ENCODE measurements around the gene OR6S1.
"Not testable (repeated sequence)": the region's sequence is repeated elsewhere in the genome, so short reads cannot be mapped to it uniquely, and the experiment has no call there.

OR6S1 gene

DNA sequence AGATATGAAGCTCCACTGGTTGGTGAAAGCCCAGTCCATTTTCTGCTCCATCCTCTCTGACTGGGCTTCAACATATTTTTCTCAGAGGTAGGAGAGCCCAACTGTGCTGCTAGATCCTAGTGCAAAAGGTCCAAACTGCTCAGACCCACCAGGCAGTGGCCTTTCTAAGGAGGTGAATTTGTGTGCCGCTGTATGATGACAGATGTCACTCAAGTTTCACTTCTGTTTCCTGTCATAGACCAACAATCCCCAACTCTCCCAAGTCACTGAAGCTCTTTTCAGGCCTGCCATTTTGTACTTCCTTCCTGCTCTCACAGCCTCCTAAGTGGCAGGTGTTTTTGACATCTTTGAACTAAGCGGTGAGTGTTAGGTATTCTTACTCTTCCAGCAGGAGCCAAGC, 26.5 kb upstream of the OR6S1 start:
- no peak for DNase-seq

DNA sequence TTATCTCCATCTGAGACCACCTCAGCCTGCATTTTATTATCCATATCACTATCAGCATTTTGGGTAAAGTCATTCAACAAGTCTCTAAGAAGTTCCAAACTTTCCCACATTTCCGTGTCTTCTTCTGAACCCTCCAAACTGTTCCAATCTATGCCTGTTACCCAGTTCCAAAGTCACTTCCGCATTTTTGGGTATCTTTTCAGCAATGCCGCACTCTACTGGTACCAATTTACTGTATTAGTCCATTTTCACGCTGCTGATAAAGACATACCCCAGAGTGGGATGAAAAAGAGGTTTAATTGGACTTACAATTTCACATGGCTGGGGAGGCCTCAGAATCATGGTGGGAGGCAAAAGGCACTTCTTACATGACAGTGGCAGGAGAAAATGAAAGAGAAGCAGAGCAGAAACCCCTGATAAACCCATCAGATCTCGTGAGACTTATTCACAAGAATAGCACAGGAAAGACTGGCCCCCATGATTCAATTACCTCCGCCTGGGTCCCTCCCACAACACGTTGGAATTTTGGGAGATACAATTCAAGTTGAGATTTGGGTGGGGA, 25.0 kb upstream of the OR6S1 start:
- DNase-seq: not testable (repeated sequence)

GRCh38 chr14:20662968-20663732, 21.7 kb upstream of the OR6S1 start:
- DNase-seq: peak; percentile 49

GRCh38 chr14:20661197-20661596, 19.7 kb upstream of the OR6S1 start:
- DNase-seq: no peak

- DNase-seq: no peak
Measured at GRCh38 chr14:20659813-20660395, 18.4 kb upstream of the OR6S1 start.

- DNase-seq: no peak
Measured at GRCh38 chr14:20659336-20659735, 17.8 kb upstream of the OR6S1 start.

DNA sequence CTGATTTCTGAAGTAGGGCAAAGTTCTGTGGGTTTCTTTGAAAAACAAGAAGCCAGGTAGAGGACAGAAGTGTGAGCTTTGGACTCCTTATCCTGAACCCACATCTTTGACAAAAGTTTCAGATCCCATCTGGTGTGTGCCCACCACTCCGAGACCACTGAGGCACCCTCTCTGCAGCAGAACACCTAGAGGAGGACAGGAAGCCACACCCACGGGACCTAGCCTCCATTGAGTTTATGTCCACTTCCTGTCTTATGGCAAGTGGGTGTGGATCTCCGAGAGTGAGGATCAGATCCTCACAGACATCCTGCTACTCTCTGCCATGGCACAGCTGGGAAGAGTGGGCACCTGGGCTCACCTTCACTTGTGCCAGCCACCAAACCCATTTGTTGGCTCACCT, 16.8 kb upstream of the OR6S1 start:
- no peak for DNase-seq

DNA sequence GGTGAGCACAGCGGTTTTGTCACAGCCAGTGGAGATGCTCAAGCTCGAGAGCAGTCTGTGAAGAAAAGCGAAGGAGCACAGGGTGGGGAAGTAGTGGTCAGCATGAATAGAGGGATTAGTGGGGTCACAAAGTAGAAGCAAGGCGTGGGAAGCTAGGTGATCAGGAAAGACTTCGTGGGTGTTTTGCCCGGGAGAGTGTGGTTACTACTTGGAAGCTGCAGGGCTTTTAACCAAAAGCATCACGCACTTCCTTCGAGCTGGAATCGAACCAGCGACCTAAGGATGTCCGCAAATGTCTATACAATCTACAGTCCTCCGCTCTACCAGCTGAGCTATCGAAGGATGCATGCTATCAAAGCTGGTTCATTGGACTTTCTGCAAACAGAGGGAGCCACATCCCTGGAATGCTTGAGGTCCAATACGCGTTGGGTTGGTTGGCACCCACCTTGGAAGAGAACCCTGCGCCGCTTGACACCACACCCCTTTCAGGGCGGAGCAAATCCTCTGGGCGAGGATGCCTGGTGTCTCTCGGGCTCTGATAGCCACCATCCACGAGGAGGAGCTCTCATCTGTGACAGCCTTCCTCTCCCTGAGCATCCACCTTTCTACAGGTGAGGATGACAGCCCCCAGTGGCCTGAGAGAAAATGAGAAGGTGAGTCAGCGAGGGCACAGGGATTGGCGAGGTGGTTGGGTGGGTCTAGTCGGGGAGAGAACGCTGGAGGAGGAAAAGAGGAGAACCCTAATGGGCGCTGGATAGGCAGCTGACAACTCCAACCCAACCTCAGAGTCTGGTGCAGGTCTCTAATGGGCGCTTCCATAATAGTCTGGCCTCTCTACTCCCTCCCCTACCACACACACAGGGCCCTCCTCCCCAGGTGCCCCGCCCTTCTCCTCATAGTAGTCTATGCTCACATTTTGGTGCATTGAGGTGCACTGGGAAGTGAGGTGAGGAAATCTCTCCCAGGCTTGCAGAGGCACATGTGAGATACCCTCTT, 16.0 kb upstream of the OR6S1 start:
- DNase-seq: no peak

GRCh38 chr14:20656274-20656673, 14.8 kb upstream of the OR6S1 start:
- DNase-seq: no peak

GRCh38 chr14:20655851-20656250, 14.4 kb upstream of the OR6S1 start:
- DNase-seq: no peak

DNA sequence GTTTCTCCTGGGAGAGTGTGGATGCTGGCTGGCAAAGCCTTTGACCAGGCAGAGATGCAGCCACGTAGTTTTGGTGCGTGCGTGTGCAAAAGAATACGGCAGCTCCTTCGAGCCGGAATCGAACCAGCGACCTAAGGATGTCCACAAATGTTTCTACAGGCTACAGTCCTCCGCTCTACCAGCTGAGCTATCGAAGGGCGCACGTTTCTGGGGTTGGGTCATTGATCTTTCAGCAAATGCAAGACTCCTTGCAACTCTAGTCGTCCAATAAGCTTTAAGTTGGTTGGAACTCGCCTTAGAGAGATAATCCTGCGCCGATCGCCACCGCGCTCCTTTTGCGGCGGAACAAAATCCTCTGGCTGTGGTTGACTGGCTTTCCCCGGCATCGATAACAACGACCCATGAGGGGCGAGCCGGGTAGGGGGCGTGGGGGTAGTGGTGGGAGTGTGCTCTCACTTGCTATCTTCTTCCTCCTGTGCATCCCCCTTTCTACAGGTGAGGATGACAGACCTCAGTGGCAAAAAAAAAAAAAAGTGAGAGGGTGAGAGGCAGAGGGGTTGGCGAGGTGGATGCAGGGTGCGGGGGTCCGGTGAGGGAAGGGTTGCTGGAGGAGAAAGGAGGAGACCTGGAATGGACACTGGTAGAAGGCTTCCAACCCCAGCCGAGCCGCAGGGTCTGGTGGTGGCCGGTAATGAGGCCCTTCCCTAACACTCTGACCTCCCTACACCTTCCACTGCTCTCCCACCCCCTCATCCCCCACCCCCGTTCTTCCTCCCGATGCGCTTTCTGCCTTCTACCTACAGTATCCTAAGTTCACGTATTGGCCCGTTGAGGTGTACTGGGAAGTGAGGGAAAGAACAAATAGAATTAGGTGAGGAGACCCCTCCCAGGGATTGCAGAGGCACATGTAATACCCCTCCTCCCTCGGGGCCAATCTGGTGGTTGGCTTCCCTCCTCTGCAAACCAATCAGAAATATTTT, 11.8 kb upstream of the OR6S1 start:
- DNase-seq: no peak

- DNase-seq: no peak
Measured at GRCh38 chr14:20645481-20645880, 4.0 kb upstream of the OR6S1 start.

DNA sequence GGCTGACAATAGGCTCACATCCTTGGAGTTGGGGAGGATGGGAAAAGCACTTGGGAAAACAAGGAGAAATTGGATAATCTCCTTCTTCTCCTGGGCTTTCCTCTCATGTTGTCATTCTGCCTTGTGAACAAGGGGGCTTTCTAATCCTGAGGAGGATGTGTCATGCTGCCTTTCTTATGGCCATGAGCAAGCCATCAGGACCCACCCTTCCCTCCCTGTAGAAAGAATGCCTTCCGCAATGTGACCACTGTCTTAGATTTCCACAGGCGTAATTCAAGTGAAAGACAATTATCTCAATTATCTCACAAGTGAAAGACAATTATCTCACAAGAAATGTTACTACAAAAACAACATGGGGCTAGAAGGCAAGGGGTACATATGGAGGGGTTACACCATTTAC, 3.0 kb upstream of the OR6S1 start:
- no peak for DNase-seq

DNA sequence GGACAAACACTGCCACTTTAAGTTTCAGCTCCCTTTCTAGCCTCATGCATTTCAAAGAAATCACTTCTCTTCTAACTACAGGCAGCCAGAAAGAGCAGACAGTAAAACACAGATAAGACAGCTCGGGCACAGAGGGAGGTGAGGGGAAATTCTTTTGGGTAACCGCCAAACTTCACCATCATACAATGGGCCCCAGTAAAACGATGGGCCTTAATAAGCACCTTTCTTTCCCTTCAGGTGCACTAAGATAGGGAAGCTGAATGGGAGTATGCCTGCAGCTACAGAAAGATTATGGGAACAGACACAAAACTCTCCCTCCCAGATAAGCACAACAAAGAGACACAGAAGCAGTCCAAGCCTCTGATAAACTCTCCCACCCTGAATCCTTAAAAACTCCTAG, 1.3 kb upstream of the OR6S1 start:
- not testable (repeated sequence) for DNase-seq

- DNase-seq: no peak
Measured at GRCh38 chr14:20642182-20642581, 691 bp upstream of the OR6S1 start.

DNA sequence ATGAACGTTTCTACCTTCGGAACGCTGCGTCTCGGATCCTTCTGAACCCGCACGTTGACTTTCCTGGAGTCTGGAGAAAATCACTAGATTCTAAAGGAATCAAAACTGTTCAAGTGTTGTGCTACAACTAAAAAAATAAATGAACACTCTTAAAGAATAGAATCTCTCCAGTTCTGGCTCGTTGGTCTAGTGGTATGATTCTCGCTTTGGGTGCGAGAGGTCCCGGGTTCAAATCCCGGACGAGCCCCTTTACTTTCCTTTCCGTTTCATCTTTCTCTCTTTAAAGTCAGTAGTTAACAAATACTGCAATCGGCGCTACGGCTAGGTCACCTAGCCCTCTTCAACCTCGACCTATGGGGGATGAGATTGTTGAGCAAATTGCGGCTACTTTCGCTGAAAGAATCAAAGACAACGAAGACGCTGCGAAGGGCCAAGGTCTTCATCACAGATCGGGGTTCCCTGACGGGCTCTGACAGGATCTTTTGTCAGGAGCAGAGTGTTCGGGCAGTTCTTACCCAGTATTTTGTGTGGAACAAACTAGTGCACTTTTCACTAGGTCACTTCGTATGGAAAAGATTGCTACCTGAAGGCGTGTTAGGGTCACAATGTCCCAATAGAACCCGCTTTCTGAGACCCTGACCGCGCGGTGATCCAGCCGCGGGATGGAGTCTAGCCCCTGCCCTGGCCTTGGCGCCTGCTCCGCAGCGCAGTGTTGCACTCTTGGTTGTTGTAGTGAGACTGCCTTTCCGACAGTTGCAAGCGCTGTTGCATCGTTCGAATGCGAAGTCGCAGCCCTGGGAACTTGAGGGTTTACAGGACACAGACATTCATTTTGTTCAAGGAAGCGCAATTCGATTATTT, 8.4 kb downstream of the OR6S1 start:
- DNase-seq: peak; percentile 64

DNA sequence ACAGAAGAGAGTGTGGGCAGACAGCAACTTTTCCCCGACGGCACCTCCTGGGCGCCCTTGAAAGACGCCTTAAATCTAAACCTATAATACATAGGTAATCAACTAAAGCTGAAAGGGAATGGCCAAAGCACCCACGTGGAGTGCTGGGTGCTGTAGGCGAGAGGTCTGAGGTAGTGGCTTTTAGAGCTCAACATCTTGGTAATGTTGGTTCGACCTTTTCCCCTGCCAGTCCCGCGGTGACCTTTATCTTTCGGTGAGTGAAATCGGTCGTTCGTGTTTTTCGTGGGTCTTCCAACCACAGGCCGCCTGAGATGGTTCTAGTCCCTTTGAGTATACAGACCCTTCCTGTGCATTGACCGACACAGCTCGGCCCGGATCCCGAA, 9.1 kb downstream of the OR6S1 start:
- DNase-seq: no peak

GRCh38 chr14:20631880-20632389, 9.6 kb downstream of the OR6S1 start:
- no peak for DNase-seq

DNA sequence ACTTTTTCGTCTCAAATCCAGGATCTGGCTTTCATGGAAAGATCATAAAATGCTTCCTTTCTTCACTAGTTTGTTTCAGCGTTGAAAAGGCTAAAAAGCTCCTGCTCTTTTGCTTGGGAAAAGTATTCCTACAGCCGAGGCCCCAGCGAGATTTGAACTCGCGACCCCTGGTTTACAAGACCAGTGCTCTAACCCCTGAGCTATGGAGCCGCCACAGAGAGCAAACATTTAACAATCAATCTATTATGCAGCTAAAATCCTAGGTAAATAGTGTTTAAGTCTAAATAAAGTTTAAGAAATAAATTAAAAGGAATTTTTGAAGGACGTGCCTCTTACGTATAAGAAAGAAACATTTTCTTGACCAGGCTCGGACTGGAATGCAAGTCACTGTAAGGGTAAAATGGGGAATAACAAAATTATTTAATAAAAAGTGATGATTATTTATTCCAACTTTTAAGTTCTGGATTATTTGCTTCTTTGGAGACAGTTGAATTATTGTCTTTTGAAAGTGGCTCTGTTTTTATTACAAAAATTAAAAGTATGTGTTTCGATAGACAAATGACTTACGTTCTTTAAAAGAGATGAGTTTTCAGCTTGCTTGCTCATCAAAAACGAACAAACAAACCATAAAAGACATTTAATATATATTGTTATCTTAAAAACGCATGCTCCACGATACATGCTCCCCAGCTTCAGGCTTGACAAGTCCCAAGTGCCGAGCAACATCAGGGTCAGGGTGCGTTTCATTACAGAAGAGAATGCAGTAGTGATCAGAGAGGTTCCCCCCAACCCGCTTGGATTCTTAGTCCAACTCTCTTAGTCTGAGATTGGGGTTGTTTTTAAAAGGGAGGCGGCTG, 10.2 kb downstream of the OR6S1 start:
- peak; percentile 36 for DNase-seq

Measured in NCI-H446 treated with DMSO at 0.1 percent for 48 hours (cell line).